ENCODE data around the gene ACSM6.

GRCh38 chr10:95273393-95274312 lies 79.6 kb downstream of the ACSM6 start:
- TF ChIP-seq CTCF (IDR thresholded peaks at IDR 0.05): no peak
- no peak for TF ChIP-seq ZFX (IDR thresholded peaks at IDR 0.05; ENCODE audit: borderline replicate concordance)
